SK-N-SH treated with all-trans-retinoic acid at 6 μM for 48 hours (cell line): ENCODE results near the gene FAM228B.

ENCODE experiments used
- ATAC-seq: fragments of 200-7000 bp; cut with Tn5 transposase; 3 replicates; pipeline ENCODE4 v1.9.1; 2020; ENCODE audit warnings: mild to moderate bottlenecking, moderate library complexity
- BACH2 ChIP-seq: fragments of 250-450 bp; sonication (Bioruptor Pico); IDR thresholded peaks from 2 replicates; pipeline ENCODE4 v1.9.0; 2021; ENCODE audit warnings: mild to moderate bottlenecking, borderline replicate concordance
- CSDC2 ChIP-seq: fragments of 250-450 bp; sonication (Bioruptor Pico); IDR thresholded peaks from 2 replicates; pipeline ENCODE4 v1.5.0; 2020; ENCODE audit warnings: mild to moderate bottlenecking, moderate library complexity
- ESRRG ChIP-seq: fragments of 250-450 bp; sonication (Bioruptor Pico); IDR thresholded peaks from 2 replicates; pipeline ENCODE4 v1.6.1; 2021; ENCODE audit warnings: mild to moderate bottlenecking
- ISL1 ChIP-seq: fragments of 250-450 bp; sonication (Bioruptor Pico); IDR thresholded peaks from 2 replicates; pipeline ENCODE4 v2.1.2; 2022; ENCODE audit warnings: mild to moderate bottlenecking, moderate library complexity
- TCF4 ChIP-seq: fragments of 250-450 bp; sonication (Bioruptor Pico); IDR thresholded peaks from 2 replicates; pipeline ENCODE4 v1.8.0; 2021; ENCODE audit warnings: mild to moderate bottlenecking, moderate library complexity, borderline replicate concordance
- TOX ChIP-seq: fragments of 250-450 bp; sonication (Bioruptor Pico); IDR thresholded peaks from 2 replicates; pipeline ENCODE4 v1.8.0; 2021; ENCODE audit warnings: mild to moderate bottlenecking, moderate library complexity, borderline replicate concordance
- ZFP3 ChIP-seq: fragments of 250-450 bp; sonication (Bioruptor Pico); IDR thresholded peaks from 2 replicates; pipeline ENCODE4 v1.5.0; 2020; ENCODE audit warnings: mild to moderate bottlenecking, moderate library complexity
- ZFP30 ChIP-seq: fragments of 450-650 bp; formaldehyde crosslinking; IDR thresholded peaks from 2 replicates; pipeline ENCODE4 v1.5.0; 2022; ENCODE audit warnings: mild to moderate bottlenecking, moderate library complexity
- ZNF8 ChIP-seq: fragments of 450-650 bp; formaldehyde crosslinking; IDR thresholded peaks from 2 replicates; pipeline ENCODE4 v1.5.0; 2020; ENCODE audit warnings: mild to moderate bottlenecking, moderate library complexity
- TF ChIP-seq, protein P1 (sequence below): fragments of 250-450 bp; sonication (Bioruptor Pico); IDR thresholded peaks from 2 replicates; pipeline ENCODE4 v1.5.0; 2020; ENCODE audit warnings: mild to moderate bottlenecking, moderate library complexity
- TF ChIP-seq, protein P2 (sequence below): fragments of 250-450 bp; sonication (Bioruptor Pico); IDR thresholded peaks from 2 replicates; pipeline ENCODE4 v1.8.0; 2020; ENCODE audit warnings: mild to moderate bottlenecking, moderate library complexity, borderline replicate concordance
- TF ChIP-seq, protein P3 (sequence below): fragments of 250-450 bp; sonication (Bioruptor Pico); IDR thresholded peaks from 2 replicates; pipeline ENCODE4 v1.5.1; 2020; ENCODE audit warnings: low read depth, mild to moderate bottlenecking, moderate library complexity
- TF ChIP-seq, protein P4 (sequence below): fragments of 250-450 bp; sonication (Bioruptor Pico); IDR thresholded peaks from 2 replicates; pipeline ENCODE4 v1.8.0; 2021; ENCODE audit warnings: low read depth, mild to moderate bottlenecking, moderate library complexity, borderline replicate concordance

FAM228B gene

DNA sequence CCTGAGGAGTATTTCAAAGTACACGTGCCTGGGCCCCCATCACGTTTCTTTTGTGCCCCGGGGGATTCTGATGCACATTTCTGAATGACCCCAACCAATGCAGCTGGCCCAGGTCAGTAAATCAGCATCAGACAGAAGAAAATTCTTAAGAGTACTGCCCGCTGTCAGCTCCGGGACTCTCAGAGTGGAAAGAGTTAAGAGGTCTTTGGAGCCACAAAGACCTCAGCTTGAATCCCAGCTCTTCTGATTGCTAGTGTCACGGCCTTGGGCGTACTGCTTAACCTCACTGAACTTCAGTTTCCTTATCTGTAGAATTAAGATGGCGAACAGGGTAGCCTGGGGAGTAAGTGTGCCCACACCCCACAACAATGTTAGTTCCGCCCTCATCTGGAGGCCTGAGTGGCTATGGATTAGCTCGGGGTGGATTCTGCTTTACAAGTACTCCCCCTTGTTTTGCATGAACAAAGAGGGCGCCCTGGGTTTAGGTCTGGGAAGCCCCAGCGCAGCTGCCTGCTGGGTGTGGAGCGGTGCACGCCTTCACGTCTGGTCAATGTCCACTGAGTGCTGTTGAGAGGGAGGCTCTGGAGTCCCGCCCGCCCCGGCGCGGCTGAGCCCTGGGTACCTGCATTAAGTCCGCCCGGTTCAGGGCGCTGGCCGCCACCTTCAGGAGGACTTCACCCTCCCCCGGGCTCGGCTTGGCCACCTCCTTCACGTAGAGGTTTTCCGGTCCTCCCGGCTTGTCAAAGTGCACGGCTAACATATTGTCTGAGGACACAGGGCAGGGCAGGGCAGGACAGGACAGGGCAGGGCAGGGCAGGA is 39.5 kb upstream of the FAM228B start:
- ATAC-seq = peak; percentile 81

DNA sequence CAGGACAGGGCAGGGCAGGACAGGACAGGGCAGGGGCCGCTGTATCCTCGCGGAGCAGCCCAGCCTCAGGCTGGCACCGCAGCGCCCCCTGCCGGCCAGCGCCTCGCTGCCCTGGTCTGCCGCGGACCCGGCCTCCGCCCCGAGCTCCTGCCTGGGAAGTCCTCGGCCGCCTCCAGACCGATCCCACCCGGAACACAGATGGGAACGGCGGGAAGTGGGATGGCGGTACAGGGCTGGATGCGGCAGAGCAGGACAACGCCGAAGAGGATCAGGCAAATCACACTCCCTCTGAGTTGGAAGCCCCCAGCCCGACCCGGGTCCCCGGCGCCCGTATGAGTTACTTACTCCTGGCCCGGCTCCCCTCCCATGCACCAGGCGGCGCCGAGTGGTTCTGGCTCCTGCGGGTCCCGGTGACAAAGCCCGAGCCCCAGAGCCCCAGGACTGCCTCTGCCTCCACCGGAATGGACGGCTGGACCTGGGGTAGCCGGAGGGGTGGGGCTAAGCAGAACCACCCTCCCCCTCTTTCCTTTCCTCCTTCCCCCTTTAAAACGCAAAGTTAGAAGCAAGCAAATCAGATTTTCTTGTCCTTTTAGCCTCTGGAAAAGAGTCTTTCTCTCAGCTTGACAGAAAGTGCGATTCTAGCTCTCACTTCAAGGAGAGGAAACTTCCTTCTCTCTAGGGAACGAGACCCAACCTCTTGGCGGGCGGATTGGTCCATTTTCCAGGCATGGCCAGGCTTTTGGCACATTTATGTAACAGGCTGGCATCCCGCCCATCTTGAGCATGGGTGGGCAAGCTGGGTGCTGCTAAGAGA is 38.7 kb upstream of the FAM228B start, which contains the start of gene TP53I3:
TSS of gene TP53I3 (minus strand) at position 449 of the 814 bp plus-strand sequence. CDS start 508 bp downstream, outside the sequence.
- ATAC-seq = peak; percentile 95
- TF ChIP-seq ZNF8 (CRISPR knock-in tag) (peak; percentile 29; the same call in 1 of the 2 replicates), ISL1 (CRISPR knock-in tag) (peak; percentile 3; the same call in 1 of the 2 replicates), TCF4 (CRISPR knock-in tag) (no peak), ZFP3 (CRISPR knock-in tag) (peak; percentile 69)
- TF ChIP-seq, protein P1, sequence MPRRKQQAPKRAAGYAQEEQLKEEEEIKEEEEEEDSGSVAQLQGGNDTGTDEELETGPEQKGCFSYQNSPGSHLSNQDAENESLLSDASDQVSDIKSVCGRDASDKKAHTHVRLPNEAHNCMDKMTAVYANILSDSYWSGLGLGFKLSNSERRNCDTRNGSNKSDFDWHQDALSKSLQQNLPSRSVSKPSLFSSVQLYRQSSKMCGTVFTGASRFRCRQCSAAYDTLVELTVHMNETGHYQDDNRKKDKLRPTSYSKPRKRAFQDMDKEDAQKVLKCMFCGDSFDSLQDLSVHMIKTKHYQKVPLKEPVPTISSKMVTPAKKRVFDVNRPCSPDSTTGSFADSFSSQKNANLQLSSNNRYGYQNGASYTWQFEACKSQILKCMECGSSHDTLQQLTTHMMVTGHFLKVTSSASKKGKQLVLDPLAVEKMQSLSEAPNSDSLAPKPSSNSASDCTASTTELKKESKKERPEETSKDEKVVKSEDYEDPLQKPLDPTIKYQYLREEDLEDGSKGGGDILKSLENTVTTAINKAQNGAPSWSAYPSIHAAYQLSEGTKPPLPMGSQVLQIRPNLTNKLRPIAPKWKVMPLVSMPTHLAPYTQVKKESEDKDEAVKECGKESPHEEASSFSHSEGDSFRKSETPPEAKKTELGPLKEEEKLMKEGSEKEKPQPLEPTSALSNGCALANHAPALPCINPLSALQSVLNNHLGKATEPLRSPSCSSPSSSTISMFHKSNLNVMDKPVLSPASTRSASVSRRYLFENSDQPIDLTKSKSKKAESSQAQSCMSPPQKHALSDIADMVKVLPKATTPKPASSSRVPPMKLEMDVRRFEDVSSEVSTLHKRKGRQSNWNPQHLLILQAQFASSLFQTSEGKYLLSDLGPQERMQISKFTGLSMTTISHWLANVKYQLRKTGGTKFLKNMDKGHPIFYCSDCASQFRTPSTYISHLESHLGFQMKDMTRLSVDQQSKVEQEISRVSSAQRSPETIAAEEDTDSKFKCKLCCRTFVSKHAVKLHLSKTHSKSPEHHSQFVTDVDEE (CRISPR knock-in tag) = peak; percentile 81

More for the DNA sequence above, 39.5 kb upstream of the FAM228B start:
- TF ChIP-seq ISL1 (CRISPR knock-in tag) (peak; percentile 5; the same call in 1 of the 2 replicates), ZFP3 (CRISPR knock-in tag) (no peak), TOX (no peak), ESRRG (CRISPR knock-in tag) (0 out of 2 replicates have a peak, but pooled peaks have one; percentile 16), ZFP30 (0 out of 2 replicates have a peak, but pooled peaks have one; percentile 2), ZNF8 (CRISPR knock-in tag) (0 out of 2 replicates have a peak, but pooled peaks have one; percentile 8), TCF4 (CRISPR knock-in tag) (peak; percentile 62), CSDC2 (CRISPR knock-in tag) (no peak), BACH2 (no peak)
- TF ChIP-seq, protein P1 (CRISPR knock-in tag) = peak; percentile 42; the same call in 1 of the 2 replicates
- TF ChIP-seq, protein P2, sequence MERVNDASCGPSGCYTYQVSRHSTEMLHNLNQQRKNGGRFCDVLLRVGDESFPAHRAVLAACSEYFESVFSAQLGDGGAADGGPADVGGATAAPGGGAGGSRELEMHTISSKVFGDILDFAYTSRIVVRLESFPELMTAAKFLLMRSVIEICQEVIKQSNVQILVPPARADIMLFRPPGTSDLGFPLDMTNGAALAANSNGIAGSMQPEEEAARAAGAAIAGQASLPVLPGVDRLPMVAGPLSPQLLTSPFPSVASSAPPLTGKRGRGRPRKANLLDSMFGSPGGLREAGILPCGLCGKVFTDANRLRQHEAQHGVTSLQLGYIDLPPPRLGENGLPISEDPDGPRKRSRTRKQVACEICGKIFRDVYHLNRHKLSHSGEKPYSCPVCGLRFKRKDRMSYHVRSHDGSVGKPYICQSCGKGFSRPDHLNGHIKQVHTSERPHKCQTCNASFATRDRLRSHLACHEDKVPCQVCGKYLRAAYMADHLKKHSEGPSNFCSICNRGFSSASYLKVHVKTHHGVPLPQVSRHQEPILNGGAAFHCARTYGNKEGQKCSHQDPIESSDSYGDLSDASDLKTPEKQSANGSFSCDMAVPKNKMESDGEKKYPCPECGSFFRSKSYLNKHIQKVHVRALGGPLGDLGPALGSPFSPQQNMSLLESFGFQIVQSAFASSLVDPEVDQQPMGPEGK = 0 out of 2 replicates have a peak, but pooled peaks have one; percentile 7
- TF ChIP-seq, protein P3, sequence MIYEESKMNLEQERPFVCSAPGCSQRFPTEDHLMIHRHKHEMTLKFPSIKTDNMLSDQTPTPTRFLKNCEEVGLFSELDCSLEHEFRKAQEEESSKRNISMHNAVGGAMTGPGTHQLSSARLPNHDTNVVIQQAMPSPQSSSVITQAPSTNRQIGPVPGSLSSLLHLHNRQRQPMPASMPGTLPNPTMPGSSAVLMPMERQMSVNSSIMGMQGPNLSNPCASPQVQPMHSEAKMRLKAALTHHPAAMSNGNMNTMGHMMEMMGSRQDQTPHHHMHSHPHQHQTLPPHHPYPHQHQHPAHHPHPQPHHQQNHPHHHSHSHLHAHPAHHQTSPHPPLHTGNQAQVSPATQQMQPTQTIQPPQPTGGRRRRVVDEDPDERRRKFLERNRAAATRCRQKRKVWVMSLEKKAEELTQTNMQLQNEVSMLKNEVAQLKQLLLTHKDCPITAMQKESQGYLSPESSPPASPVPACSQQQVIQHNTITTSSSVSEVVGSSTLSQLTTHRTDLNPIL (CRISPR knock-in tag) = no peak
- TF ChIP-seq, protein P4, sequence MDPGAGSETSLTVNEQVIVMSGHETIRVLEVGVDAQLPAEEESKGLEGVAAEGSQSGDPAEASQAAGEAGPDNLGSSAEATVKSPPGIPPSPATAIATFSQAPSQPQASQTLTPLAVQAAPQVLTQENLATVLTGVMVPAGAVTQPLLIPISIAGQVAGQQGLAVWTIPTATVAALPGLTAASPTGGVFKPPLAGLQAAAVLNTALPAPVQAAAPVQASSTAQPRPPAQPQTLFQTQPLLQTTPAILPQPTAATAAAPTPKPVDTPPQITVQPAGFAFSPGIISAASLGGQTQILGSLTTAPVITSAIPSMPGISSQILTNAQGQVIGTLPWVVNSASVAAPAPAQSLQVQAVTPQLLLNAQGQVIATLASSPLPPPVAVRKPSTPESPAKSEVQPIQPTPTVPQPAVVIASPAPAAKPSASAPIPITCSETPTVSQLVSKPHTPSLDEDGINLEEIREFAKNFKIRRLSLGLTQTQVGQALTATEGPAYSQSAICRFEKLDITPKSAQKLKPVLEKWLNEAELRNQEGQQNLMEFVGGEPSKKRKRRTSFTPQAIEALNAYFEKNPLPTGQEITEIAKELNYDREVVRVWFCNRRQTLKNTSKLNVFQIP = no peak
- TF ChIP-seq, all 23 proteins: peak for 7

DNA sequence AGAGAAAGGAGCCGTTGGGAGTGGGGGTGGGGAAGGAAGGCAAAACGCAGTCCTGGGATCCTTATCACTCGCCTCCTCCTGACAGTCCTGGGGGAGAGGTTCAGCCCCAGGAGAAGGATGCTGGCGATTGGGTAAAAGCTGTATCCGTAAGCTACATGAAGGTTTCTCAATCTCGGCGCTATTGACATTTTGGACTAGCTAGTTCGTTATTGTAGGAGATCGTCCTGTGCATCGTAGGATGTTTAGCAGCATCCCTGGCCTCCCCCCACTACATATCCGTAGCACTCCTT is 38.1 kb upstream of the FAM228B start:
- TF ChIP-seq, protein P3 (CRISPR knock-in tag) = no peak
- TF ChIP-seq, protein P2 = no peak
- no peak for ATAC-seq
